Endothelial cell of hepatic sinusoid (primary cell): ENCODE data around the gene CAPN10.

Experiments
- in situ Hi-C: cut with HindIII; loops from 2 replicates; pipeline ENCODE4 v1.10.0; 2017; ENCODE audit warnings: low sequenced_read_pairs

CAPN10 gene

GRCh38 chr2:240574386-240575100 lies 12.0 kb upstream of the CAPN10 start:
- in situ Hi-C loops = no loop called here

GRCh38 chr2:240575101-240575965 lies 11.2 kb upstream of the CAPN10 start:
- in situ Hi-C loops = no loop called here

DNA sequence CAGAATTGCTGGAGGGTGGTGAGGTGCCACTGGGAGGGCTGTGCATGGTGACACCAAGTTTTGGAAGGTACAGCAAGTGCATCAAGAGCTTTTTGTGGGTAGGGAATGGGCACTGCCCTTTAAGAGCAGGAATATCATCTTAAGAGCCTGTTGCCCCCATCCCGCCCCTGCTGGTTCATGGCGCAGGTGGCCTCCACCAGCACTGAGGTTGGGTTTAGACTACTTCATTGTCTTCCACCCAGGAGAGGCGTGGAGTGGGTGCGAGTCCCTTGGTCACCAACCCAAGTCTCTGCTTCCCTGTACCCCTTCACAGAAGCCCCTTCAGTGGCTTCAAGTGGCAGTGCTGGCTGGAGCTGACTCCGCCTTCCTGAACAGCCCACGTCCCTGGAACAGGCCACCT lies 10.5 kb upstream of the CAPN10 start:
- in situ Hi-C loops = no loop called here

- in situ Hi-C loops = no loop called here
These were observed 9.9 kb upstream of the CAPN10 start for GRCh38 chr2:240576436-240577205.

DNA sequence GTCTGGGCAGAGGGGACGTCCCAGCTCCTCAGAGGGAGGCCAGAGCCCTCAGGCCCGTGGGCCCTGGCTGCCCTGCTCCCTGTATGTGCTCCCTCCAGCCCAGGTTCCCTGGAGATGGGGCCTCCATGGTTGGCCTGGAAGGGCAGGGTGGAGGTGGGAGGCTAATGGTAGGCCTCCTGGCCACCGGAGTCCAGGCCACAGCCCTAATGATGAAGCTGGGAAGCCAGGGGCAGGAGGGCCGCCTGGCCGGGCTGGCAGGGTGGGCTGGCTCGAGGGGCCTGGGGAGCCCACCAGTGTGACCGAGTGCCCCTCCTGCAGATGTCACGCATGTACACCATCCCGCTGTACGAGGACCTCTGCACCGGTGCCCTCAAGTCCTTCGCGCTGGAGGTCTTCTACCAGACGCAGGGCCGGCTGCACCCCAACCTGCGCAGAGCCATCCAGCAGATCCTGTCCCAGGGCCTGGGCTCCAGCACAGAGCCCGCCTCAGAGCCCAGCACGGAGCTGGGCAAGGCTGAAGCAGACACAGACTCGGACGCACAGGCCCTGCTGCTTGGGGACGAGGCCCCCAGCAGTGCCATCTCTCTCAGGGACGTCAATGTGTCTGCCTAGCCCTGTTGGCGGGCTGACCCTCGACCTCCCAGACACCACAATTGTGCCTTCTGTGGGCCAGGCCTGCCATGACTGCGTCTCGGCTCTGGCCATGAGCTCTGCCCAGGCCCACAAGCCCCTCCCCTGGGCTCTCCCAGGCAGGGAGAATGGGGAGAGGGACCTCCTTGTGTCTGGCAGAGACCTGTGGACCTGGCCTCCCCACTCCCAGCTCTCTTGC lies 9.0 kb upstream of the CAPN10 start:
- in situ Hi-C loops = no loop called here

GRCh38 chr2:240578110-240578450 lies 8.5 kb upstream of the CAPN10 start:
- in situ Hi-C loops = no loop called here

DNA sequence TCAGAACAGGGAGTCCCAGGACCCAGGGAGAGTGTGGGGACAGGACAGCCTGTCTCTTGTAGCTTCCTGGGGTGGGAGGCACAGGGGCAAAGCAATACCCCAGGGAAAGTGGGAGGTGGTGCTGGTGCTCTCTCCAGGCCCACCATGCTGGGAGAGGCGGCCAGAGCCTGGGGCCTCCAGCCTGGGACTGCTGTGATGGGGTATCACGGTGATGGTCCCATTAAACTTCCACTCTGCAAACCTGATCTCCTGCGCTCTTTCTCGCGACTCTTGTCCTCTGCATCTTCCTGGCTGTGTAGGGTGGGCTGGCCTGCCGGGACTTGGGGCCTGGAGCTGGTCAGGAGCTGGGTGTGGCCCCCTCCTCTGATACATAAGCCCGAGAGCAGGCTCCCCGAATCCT lies 8.0 kb upstream of the CAPN10 start:
- in situ Hi-C loops = no loop called here

- in situ Hi-C loops = no loop called here
These were observed 7.3 kb upstream of the CAPN10 start for GRCh38 chr2:240579071-240579762.

DNA sequence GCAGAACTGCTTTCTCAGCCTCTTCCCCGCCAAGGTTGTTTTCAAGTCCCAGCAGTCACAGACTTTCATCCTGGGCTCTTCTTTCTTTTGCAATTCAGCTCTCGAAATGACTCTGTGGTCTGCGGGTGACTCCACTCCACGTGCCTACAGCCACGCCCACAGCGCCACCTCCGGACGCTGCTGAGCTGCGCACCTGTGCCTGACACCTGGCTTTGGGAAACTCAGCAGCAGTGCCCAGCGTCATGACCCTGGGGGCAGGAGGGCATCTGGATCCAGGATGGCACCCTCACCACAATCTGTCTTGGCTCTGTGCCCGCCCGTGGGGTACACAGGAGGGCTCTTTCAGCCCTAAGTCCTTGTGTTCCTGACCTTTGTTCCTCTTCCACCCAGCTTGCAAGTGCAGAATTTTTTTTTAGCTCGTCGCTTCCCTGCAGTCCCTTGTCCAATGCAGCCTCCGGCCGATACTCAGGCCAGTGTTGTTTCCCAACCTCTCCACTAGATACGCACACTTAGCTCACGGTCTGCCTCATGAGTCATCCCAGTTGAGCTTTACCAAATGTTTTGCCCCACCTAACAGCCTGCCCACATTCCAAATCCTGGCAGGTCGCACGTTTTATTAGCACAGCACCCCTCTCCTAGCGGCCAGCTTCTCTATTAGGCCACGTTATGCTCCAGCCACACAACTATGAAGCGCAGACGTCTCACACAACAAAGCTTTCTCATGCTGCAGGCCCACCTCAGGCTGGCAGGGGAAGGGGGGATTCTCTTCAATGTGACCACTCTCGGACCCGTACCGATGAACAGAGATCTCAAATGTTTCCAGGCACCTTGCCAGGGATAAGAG lies 6.5 kb upstream of the CAPN10 start:
- in situ Hi-C loops = no loop called here

GRCh38 chr2:240581811-240582210 lies 4.7 kb upstream of the CAPN10 start:
- in situ Hi-C loops = no loop called here

DNA sequence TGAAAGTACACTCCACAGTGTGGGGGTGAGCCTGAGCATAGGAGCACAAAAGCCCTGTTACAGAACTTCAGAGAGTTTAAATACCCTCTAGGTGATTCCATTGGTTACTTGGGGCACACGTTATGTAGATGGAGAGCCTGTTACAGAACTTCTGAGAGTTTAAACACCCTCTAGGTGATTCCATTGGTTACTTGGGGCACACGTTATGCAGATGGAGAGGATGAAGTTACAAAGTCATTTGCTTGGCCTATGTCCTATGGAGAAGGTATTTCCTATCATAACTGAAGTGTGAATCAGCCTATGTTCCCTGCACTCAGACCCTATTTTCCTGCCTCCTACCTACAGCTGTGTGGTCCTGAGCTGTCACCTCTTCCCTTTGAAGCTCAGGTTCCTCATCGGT lies 3.8 kb upstream of the CAPN10 start:
- in situ Hi-C loops = no loop called here

GRCh38 chr2:240583774-240584173 lies 2.8 kb upstream of the CAPN10 start:
- in situ Hi-C loops = no loop called here

GRCh38 chr2:240584486-240585031 lies 2.0 kb upstream of the CAPN10 start:
- in situ Hi-C loops = no loop called here

DNA sequence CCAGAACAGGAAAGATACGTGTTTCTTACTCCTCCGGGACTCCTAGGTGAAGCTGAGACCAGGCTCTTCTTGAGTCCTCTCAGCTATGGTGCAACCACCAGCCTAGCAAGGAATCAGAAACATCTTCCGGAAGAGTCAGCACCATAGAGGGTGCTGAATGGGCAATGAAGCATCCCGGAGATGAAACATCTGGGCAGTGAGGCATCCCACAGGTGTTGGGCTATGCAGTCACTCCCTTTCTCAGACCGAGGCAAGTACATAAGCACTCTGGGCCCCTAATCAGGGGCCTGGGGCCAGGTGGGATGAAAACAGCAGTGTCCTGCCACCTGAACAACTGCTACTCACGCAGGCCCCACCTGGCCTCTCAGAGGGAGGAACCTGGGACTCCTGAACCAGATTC lies 1.4 kb upstream of the CAPN10 start:
- in situ Hi-C loops = no loop called here

- in situ Hi-C loops = no loop called here
These were observed 795 bp upstream of the CAPN10 start for GRCh38 chr2:240585681-240586197.

- in situ Hi-C loops = no loop called here
These were observed 626 bp downstream of the CAPN10 start for GRCh38 chr2:240586919-240587800.

DNA sequence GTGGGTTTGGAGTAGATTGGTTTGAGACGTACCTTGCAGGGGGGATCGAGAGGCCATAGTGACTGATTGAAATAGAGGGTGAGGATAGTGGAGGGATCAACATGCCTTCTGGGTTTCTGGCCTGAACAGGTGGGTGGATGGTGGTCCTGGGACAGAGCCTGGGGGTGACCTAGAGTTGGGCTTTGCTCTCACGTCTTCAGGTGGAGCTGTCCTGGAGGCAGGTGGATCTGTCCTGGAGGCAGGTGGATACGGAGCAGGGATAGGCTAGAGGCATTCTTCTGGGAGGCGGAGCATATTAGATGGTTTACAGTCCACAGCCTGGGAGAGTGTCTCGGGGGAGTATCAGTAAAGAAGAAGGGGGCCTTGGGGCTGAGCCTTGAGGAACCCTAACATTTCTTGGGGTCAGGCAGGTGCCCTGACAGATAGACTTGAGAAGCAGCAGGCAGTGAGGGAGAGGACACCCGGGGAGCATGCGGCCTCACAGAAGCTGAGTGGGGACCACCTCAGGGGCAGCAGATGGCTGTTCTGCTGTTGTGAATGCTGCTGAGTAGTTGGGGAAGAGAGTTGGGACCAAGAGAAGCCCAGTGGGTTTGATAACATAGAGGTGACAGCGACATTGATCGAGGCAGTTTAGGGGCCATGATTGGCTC lies 1.6 kb downstream of the CAPN10 start:
- in situ Hi-C loops = no loop called here
